ENCODE results near the gene NCK1. TPM values are rescaled to one million over a fixed set of nuclear protein-coding genes. Genes with fewer than 3 reads are reported as not detected.

NCK1 gene
- total RNA-seq, 2 experiments from 2014 or later, result 36.3 to 39.1 TPM

DNA sequence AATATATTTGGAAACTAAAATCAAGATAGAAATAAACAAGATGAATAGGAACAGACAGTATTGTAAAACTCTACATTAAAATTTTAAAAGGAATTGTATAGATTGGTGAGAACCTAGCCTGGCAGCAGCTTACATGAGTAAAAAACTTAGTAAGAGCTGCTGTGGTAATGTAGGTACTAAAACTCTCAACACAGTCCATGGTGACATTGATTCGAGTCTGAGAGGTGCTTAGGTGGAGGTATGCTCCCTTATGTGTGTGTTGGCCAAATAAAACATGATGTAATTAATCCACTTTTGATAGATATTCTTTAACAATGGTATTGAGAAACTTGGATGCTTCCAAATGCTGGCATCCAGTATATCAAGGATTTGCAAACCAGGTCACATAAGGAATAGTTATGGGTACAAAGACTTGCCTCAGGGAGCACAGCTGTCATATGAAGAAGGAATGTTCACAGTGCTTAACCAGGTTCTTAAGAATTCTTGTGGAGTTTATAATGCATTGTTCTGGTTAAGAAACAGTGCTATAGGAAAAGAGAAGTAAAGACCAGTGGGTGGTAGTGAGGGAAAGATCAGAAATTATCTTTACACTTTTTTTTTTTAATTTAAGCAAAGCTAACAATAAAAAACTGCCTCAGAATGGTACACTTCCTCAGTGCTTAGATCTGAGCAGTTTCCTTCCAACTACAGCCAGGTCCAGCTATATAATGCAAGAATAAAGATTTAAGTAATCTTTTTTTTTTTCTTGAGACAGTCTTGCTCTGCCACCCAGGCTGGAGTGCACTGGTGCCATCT, 71.2 kb downstream of the NCK1 start:
- Mint-ChIP-seq H3K27ac (no peak overlapping the region), H3K4me3 (no peak overlapping the region)

GRCh38 chr3:136937175-136937574, 75.2 kb downstream of the NCK1 start:
- DNase-seq (no peak), ATAC-seq (no peak)
- Mint-ChIP-seq H3K36me3 (ENCODE audit: low read depth) (peaks cover 47% of the 10 kb centered on the region), H3K27me3 (ENCODE audit: low read depth) (no peaks in the 10 kb centered on the region), H3K9me3 (ENCODE audit: insufficient read depth) (peaks cover 5% of the 10 kb centered on the region), H3K4me1 (ENCODE audit: low read depth) (peaks cover 29% of the 10 kb centered on the region), H3K27ac (no peak overlapping the region), H3K4me3 (no peak overlapping the region)
- CTCF ChIA-PET, result no interaction called here
- POLR2A ChIA-PET, result no interaction called here

More for the DNA sequence above, 71.2 kb downstream of the NCK1 start:
- DNase-seq (no peak), ATAC-seq (no peak)
- ChIA-PET POLR2A (no interaction called here), CTCF (no interaction called here)
- Mint-ChIP-seq H3K9me3 (ENCODE audit: insufficient read depth) (peaks cover 5% of the 10 kb centered on the region), H3K36me3 (ENCODE audit: low read depth) (peaks cover 62% of the 10 kb centered on the region), H3K4me1 (ENCODE audit: low read depth) (peaks cover 25% of the 10 kb centered on the region), H3K27me3 (ENCODE audit: low read depth) (no peaks in the 10 kb centered on the region)

GRCh38 chr3:136937851-136938250, 75.8 kb downstream of the NCK1 start:
- Mint-ChIP-seq H3K4me3 (no peak overlapping the region), H3K36me3 (ENCODE audit: low read depth) (peaks cover 43% of the 10 kb centered on the region), H3K27me3 (ENCODE audit: low read depth) (no peaks in the 10 kb centered on the region), H3K9me3 (ENCODE audit: insufficient read depth) (peaks cover 5% of the 10 kb centered on the region), H3K27ac (no peak overlapping the region), H3K4me1 (ENCODE audit: low read depth) (peaks cover 31% of the 10 kb centered on the region)
- ChIA-PET POLR2A (interaction anchor here (1.3 kb wide), 1 partner anchor 76 kb away, joined by 6 read pairs; the partner anchor contains the start of gene NCK1), CTCF (no interaction called here)
- DNase-seq, result no peak
- no peak for ATAC-seq

- ChIA-PET POLR2A (interaction anchor here (1.3 kb wide), 1 partner anchor 76 kb away, joined by 6 read pairs; the partner anchor contains the start of gene NCK1), CTCF (interaction anchor here (0.5 to 1.7 kb wide), 3 partner anchors 76 to 94 kb away, joined by 3 to 7 read pairs (median 7); partner anchors contain the start of gene NCK1)
- Mint-ChIP-seq H3K9me3 (ENCODE audit: insufficient read depth) (peaks cover 5% of the 10 kb centered on the region), H3K27me3 (ENCODE audit: low read depth) (no peaks in the 10 kb centered on the region), H3K36me3 (ENCODE audit: low read depth) (peaks cover 40% of the 10 kb centered on the region), H3K4me3 (no peak overlapping the region), H3K27ac (no peak overlapping the region), H3K4me1 (ENCODE audit: low read depth) (peaks cover 31% of the 10 kb centered on the region)
- ATAC-seq, result no peak
- no peak for DNase-seq
Observed at GRCh38 chr3:136938334-136938733, 76.3 kb downstream of the NCK1 start.

DNA sequence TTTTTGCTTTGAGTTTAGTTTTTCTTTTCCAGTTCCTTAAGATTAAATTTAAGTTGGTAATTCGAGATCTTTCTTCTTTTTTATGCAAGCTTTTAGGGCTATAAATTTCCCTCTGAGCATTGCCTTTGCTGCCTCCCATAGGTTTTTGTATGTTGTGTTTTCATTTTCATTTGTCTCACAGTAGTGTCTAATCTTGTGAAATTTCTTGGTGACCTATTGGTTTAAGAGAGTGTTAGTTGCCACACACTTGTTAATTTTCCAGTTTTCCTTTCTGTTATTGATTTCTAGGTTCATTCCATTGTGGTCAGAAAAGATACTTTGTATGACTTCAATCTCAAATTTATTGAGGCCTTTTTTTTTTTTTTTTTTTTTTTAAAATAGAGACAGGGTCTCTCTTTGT, 77.5 kb downstream of the NCK1 start:
- ATAC-seq (no peak), DNase-seq (no peak)
- Mint-ChIP-seq H3K27ac (no peak overlapping the region), H3K4me3 (no peak overlapping the region), H3K27me3 (ENCODE audit: low read depth) (no peaks in the 10 kb centered on the region), H3K9me3 (ENCODE audit: insufficient read depth) (peaks cover 5% of the 10 kb centered on the region), H3K36me3 (ENCODE audit: low read depth) (peaks cover 32% of the 10 kb centered on the region), H3K4me1 (ENCODE audit: low read depth) (peaks cover 33% of the 10 kb centered on the region)
- CTCF ChIA-PET, result interaction anchor here (1.7 kb wide), 2 partner anchors 75 to 78 kb away, joined by 7 read pairs; partner anchors contain the start of gene NCK1
- POLR2A ChIA-PET, result no interaction called here

GRCh38 chr3:136942803-136943202, 80.8 kb downstream of the NCK1 start:
- ATAC-seq (no peak), DNase-seq (no peak)
- peaks cover 30% of the 10 kb centered on the region for H3K4me1 Mint-ChIP-seq (ENCODE audit: low read depth)
- H3K27ac Mint-ChIP-seq, result no peak overlapping the region
- no peaks in the 10 kb centered on the region for H3K9me3 Mint-ChIP-seq (ENCODE audit: insufficient read depth)
- H3K27me3 Mint-ChIP-seq (ENCODE audit: low read depth), result no peaks in the 10 kb centered on the region
- peaks cover 23% of the 10 kb centered on the region for H3K36me3 Mint-ChIP-seq (ENCODE audit: low read depth)
- ChIA-PET POLR2A (no interaction called here), CTCF (interaction anchor here (0.9 kb wide), 1 partner anchor 9 kb away, joined by 3 read pairs; no protein-coding TSS in a partner anchor)
- H3K4me3 Mint-ChIP-seq, result no peak overlapping the region

DNA sequence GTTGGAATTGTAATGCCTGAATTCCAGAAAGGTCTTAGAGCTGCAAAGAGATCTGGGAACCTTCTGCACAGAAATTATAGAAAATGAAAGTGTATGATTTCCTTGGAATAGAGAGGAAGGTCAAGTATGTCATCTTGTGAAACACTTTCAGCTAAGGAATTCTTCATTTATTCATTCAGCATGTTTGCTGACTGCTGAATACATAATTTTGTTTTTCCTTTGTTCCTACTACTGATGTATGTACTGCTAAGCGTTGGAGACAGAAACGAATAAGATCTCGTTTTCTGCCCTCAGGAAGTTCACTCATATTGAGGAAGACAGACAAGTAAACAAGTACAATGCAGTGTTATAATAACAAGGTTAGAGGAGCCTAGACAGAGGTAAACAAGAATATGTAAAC, 81.4 kb downstream of the NCK1 start:
- Mint-ChIP-seq H3K27ac (no peak overlapping the region), H3K4me3 (no peak overlapping the region), H3K27me3 (ENCODE audit: low read depth) (no peaks in the 10 kb centered on the region), H3K36me3 (ENCODE audit: low read depth) (peaks cover 21% of the 10 kb centered on the region), H3K9me3 (ENCODE audit: insufficient read depth) (no peaks in the 10 kb centered on the region), H3K4me1 (ENCODE audit: low read depth) (peaks cover 24% of the 10 kb centered on the region)
- ChIA-PET POLR2A (no interaction called here), CTCF (interaction anchor here (0.9 kb wide), 1 partner anchor 8 kb away, joined by 3 read pairs; no protein-coding TSS in a partner anchor)
- ATAC-seq (no peak), DNase-seq (no peak)

DNA sequence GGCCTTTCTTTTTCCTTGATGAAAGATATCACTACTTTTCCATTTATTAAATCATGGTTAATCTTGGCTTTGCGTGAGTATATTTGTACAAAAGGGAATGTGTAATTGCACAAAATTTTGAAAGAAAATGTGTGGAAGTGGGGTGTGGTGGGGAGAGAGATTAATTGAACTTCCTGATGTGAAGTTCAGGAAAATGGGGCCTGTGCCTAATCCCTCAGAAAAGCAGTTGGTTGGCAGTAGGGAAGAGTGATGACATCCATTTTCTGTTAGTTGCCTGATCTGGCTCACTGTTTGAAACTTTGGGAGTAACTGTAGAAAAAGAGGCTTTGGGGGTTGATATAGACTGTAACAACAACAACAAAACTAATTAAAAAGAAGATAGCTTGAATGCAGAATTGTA, 85.0 kb downstream of the NCK1 start:
- ChIA-PET CTCF (interaction anchor here (1.0 to 1.4 kb wide), 2 partner anchors 67 to 85 kb away, joined by 3 to 4 read pairs; partner anchors contain the start of gene NCK1), POLR2A (no interaction called here)
- Mint-ChIP-seq H3K4me1 (ENCODE audit: low read depth) (peaks cover 13% of the 10 kb centered on the region), H3K36me3 (ENCODE audit: low read depth) (peaks cover 18% of the 10 kb centered on the region), H3K27me3 (ENCODE audit: low read depth) (no peaks in the 10 kb centered on the region), H3K9me3 (ENCODE audit: insufficient read depth) (no peaks in the 10 kb centered on the region), H3K4me3 (no peak overlapping the region), H3K27ac (no peak overlapping the region)
- ATAC-seq, result no peak
- no peak for DNase-seq

DNA sequence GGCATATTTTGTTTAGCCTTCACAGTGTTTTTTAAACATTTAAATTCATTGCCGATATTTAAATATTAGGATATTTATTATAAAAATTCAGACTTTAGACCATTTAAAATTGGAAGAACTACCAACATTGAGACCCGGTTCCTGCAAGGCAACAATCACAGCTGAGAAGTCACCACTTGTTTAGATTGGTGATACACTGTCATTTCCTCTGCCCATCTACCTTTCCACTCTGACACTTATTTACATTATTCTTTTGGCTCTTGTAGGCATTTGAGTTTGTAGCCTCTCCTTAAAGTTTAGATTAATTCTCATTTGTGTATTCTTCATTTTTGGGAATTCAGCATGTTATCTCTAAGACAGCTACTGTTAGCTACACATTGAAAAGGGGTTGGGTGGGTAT, 85.5 kb downstream of the NCK1 start:
- no peak overlapping the region for H3K4me3 Mint-ChIP-seq
- DNase-seq (no peak), ATAC-seq (no peak)
- H3K9me3 Mint-ChIP-seq (ENCODE audit: insufficient read depth), result no peaks in the 10 kb centered on the region
- CTCF ChIA-PET, result interaction anchor here (1.0 to 1.4 kb wide), 2 partner anchors 66 to 86 kb away, joined by 3 to 4 read pairs; partner anchors contain the start of gene NCK1
- H3K36me3 Mint-ChIP-seq (ENCODE audit: low read depth), result peaks cover 20% of the 10 kb centered on the region
- H3K27me3 Mint-ChIP-seq (ENCODE audit: low read depth), result no peaks in the 10 kb centered on the region
- POLR2A ChIA-PET, result no interaction called here
- no peak overlapping the region for H3K27ac Mint-ChIP-seq
- peaks cover 10% of the 10 kb centered on the region for H3K4me1 Mint-ChIP-seq (ENCODE audit: low read depth)

DNA sequence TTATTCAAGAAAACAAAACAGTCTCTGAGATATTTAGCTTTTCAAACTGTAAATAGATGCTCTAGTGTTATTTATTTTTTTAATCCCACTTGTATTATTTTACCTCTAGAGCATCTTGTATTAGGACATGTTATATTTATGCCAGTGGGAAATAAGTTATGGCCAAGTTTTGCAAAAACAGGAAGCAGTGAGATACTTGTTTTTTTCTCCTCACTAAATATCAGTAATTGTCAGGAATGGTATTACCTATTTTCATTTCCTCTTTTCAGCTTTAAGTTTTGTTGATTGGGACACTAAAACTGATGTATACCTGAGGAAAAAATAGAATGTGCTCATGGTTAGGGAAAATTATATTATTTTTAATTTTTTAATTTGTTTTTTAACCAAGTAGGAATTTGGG, 87.1 kb downstream of the NCK1 start:
- no peak for DNase-seq
- POLR2A ChIA-PET, result interaction anchor here (0.6 kb wide), 1 partner anchor 78 kb away, joined by 5 read pairs; no protein-coding TSS in a partner anchor
- Mint-ChIP-seq H3K4me3 (no peak overlapping the region), H3K36me3 (ENCODE audit: low read depth) (peaks cover 21% of the 10 kb centered on the region), H3K27me3 (ENCODE audit: low read depth) (no peaks in the 10 kb centered on the region), H3K4me1 (ENCODE audit: low read depth) (no peaks in the 10 kb centered on the region), H3K9me3 (ENCODE audit: insufficient read depth) (no peaks in the 10 kb centered on the region), H3K27ac (no peak overlapping the region)
- no peak for ATAC-seq
- CTCF ChIA-PET, result no interaction called here

DNA sequence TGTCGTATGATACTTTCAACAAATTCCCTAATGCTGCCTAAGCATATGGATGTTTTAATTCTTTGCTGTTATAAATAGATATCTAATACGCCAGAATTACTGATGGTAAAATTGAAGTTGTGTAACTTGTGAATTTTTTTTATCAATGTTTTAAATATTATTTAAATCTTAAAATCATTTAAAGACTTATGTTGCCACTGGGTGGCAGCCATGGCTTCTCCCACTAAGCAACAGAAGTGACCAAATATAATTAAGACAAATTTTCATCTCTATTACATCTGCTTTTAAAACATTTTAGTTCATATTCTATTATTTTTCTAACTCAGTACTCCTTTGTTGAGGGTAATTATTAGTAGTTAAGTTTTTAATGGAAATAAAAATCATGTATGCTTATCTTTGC, 87.7 kb downstream of the NCK1 start:
- ChIA-PET POLR2A (no interaction called here), CTCF (interaction anchor here (1.4 to 2.2 kb wide), 2 partner anchors 64 to 66 kb away, joined by 3 to 9 read pairs; no protein-coding TSS in a partner anchor)
- Mint-ChIP-seq H3K4me1 (ENCODE audit: low read depth) (no peaks in the 10 kb centered on the region), H3K9me3 (ENCODE audit: insufficient read depth) (no peaks in the 10 kb centered on the region), H3K27me3 (ENCODE audit: low read depth) (no peaks in the 10 kb centered on the region), H3K4me3 (no peak overlapping the region), H3K36me3 (ENCODE audit: low read depth) (peaks cover 21% of the 10 kb centered on the region), H3K27ac (no peak overlapping the region)
- ATAC-seq, result no peak
- no peak for DNase-seq

DNA sequence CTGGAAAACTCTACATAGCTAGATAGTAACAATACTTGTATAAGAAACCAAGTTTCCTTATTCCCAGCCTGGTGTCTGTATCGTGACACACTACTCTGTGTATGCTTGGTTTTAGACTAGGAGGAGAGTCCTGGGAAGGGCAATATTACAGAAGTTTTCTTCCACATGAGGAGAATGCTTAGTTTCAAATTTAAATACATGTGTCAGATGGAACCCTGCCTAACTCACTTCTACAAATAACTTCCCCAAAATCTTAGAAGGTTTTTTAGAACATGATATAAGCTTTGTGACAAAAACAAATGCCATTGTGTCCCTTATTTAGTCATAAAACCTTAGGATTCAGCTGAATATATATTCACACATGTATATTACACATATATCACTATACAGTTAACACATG, 88.6 kb downstream of the NCK1 start:
- DNase-seq (no peak), ATAC-seq (no peak)
- no peaks in the 10 kb centered on the region for H3K27me3 Mint-ChIP-seq (ENCODE audit: low read depth)
- CTCF ChIA-PET, result interaction anchor here (1.2 to 2.2 kb wide), 5 partner anchors 8 to 89 kb away, joined by 3 to 9 read pairs (median 4); partner anchors contain the start of gene NCK1
- POLR2A ChIA-PET, result no interaction called here
- H3K4me1 Mint-ChIP-seq (ENCODE audit: low read depth), result peaks cover 4% of the 10 kb centered on the region
- no peak overlapping the region for H3K4me3 Mint-ChIP-seq
- no peak overlapping the region for H3K27ac Mint-ChIP-seq
- H3K36me3 Mint-ChIP-seq (ENCODE audit: low read depth), result peaks cover 18% of the 10 kb centered on the region
- H3K9me3 Mint-ChIP-seq (ENCODE audit: insufficient read depth), result no peaks in the 10 kb centered on the region

Data from activated CD8-positive, alpha-beta T cell treated with anti-CD3 and anti-CD28 coated beads, Interleukin-2, amount 10 ng/mL, durations not matched to agents 7 days and 5 days (primary cell).